ENCODE measurements around the gene MRPL52. TPM values are rescaled to one million over a fixed set of nuclear protein-coding genes. Genes with fewer than 3 reads are reported as not detected.

The MRPL52 gene
- total RNA-seq, 1 experiment from 2014 or later: 89.5 TPM

DNA sequence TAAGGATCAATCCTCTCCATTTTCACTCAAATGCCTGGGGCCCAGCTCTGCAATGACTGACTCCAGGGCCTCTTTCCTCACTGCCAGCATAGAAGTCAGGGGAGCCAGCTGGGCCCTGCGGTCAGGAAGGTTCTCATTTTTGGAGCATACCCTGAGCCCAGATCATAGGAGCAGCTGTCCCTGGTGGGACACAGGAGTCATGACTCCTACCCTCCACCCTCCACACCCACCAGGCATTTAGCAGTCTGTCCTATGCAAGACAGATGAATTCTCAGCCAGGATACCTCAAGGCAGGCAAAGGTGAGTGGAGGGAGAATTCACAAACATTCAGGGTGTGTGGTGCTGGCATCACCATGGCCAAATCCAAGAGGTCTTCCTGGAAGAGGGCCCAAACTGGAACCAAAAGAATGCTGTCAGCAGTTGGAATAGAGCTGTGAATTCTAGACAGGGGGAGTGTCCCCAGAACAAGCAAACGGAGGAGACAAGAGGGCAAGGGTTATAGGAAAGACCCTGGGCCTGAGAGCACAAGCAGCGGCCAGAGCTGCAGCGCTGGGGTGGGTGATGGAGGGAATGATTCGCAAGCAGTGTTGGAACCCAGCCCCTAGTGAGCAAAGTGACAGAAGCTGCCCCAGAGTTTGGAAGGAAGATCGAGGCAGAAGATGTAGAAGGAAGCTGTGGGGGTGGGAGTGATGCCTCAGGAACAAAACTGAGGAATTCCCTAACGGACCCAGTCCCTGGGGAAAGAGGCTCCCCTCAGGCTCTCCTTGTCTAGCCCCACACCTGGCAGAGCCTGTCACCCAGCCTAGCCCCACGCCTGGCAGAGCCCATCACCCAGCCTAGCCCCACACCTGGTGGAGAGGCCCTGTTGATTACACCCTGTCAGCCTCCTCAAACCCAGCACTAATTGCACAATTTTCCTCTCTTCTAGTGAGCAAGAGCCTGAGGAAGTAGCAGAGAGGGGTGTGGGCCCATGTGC lies 48.9 kb downstream of the MRPL52 start:
- no peak overlapping the region for H3K27ac ChIP-seq (ENCODE audit: low read length)
- no TSS peak for BruUV-seq (replicated peaks)
- intact Hi-C loops (cut with micrococcal nuclease; ENCODE audit: unreplicated experiment): no loop called here
- H3K36me3 ChIP-seq (ENCODE audit: control insufficient read depth, insufficient read depth, low read length): no peaks in the 10 kb centered on the region; the same call in 1 of the 2 replicates
- ChIA-PET CTCF (no interaction called here), POLR2A (no interaction called here)
- no peaks in the 10 kb centered on the region for H3K9me3 ChIP-seq (ENCODE audit: control insufficient read depth, insufficient read depth, low read depth, low read length)
- DNase-seq (ENCODE audit: low read depth, low spot score) (no peak), ATAC-seq (no peak)
- no peak overlapping the region for H3K4me3 ChIP-seq (ENCODE audit: low read depth in 2 of 2, low read length in 2 of 2)
- in situ Hi-C loops (cut with HindIII; ENCODE audit: low pct_unique_long_range_greater_than_20kb, low sequenced_read_pairs): no loop called here
- no peaks in the 10 kb centered on the region for H3K4me1 ChIP-seq (ENCODE audit: control insufficient read depth, insufficient read depth, low read length)
- H3K27me3 ChIP-seq (ENCODE audit: control insufficient read depth, insufficient read depth, low read length): no peaks in the 10 kb centered on the region
- TF ChIP-seq, protein P1, sequence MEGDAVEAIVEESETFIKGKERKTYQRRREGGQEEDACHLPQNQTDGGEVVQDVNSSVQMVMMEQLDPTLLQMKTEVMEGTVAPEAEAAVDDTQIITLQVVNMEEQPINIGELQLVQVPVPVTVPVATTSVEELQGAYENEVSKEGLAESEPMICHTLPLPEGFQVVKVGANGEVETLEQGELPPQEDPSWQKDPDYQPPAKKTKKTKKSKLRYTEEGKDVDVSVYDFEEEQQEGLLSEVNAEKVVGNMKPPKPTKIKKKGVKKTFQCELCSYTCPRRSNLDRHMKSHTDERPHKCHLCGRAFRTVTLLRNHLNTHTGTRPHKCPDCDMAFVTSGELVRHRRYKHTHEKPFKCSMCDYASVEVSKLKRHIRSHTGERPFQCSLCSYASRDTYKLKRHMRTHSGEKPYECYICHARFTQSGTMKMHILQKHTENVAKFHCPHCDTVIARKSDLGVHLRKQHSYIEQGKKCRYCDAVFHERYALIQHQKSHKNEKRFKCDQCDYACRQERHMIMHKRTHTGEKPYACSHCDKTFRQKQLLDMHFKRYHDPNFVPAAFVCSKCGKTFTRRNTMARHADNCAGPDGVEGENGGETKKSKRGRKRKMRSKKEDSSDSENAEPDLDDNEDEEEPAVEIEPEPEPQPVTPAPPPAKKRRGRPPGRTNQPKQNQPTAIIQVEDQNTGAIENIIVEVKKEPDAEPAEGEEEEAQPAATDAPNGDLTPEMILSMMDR (IDR thresholded peaks at IDR 0.05): no peak

DNA sequence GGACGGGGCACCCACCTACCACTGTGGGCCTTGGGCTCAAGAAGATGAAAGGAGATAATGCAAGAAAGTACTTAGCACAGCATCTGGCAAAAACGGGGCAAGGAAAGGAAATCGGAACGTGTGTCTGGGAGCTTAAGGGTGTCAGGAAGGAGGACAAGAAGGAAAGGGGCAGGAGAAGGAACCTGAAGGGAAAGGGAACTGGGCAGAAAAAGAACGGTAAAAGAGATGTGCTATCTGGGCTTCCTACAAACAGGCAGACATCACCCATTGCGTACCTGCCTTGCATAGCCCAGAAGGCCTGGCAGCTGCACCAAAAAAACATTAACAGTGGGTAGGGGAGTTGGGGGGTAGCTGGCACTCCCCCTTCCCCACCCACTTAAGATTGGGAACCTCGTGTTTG lies 52.4 kb downstream of the MRPL52 start:
- in situ Hi-C loops (cut with HindIII; ENCODE audit: low pct_unique_long_range_greater_than_20kb, low sequenced_read_pairs): no loop called here
- Histone ChIP-seq H3K36me3 (ENCODE audit: control insufficient read depth, insufficient read depth, low read length) (no peaks in the 10 kb centered on the region; the same call in 1 of the 2 replicates), H3K27me3 (ENCODE audit: control insufficient read depth, insufficient read depth, low read length) (no peaks in the 10 kb centered on the region), H3K4me1 (ENCODE audit: control insufficient read depth, insufficient read depth, low read length) (no peaks in the 10 kb centered on the region), H3K27ac (ENCODE audit: low read length) (no peak overlapping the region), H3K9me3 (ENCODE audit: control insufficient read depth, insufficient read depth, low read depth, low read length) (no peaks in the 10 kb centered on the region), H3K4me3 (ENCODE audit: low read depth in 2 of 2, low read length in 2 of 2) (no peak overlapping the region)
- POLR2A ChIA-PET: no interaction called here
- TF ChIP-seq SIN3A (IDR thresholded peaks at IDR 0.05; ENCODE audit: borderline replicate concordance, insufficient read depth, low read depth, low read length) (no peak), POLR2AphosphoS5 (IDR thresholded peaks at IDR 0.05; ENCODE audit: low read depth, low read length) (no peak), TCF7L2 (IDR thresholded peaks at IDR 0.05; ENCODE audit: low read depth, low read length) (no peak)
- TF ChIP-seq, protein P2, sequence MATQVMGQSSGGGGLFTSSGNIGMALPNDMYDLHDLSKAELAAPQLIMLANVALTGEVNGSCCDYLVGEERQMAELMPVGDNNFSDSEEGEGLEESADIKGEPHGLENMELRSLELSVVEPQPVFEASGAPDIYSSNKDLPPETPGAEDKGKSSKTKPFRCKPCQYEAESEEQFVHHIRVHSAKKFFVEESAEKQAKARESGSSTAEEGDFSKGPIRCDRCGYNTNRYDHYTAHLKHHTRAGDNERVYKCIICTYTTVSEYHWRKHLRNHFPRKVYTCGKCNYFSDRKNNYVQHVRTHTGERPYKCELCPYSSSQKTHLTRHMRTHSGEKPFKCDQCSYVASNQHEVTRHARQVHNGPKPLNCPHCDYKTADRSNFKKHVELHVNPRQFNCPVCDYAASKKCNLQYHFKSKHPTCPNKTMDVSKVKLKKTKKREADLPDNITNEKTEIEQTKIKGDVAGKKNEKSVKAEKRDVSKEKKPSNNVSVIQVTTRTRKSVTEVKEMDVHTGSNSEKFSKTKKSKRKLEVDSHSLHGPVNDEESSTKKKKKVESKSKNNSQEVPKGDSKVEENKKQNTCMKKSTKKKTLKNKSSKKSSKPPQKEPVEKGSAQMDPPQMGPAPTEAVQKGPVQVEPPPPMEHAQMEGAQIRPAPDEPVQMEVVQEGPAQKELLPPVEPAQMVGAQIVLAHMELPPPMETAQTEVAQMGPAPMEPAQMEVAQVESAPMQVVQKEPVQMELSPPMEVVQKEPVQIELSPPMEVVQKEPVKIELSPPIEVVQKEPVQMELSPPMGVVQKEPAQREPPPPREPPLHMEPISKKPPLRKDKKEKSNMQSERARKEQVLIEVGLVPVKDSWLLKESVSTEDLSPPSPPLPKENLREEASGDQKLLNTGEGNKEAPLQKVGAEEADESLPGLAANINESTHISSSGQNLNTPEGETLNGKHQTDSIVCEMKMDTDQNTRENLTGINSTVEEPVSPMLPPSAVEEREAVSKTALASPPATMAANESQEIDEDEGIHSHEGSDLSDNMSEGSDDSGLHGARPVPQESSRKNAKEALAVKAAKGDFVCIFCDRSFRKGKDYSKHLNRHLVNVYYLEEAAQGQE (IDR thresholded peaks at IDR 0.05; ENCODE audit: insufficient read depth in 1 of 2, low read depth in 2 of 2, low read length in 1 of 2): no peak
- TF ChIP-seq, protein P1 (IDR thresholded peaks at IDR 0.05): no peak
- intact Hi-C loops (cut with micrococcal nuclease; ENCODE audit: unreplicated experiment): no loop called here
- ATAC-seq (no peak), DNase-seq (ENCODE audit: low read depth, low spot score) (no peak)
- no TSS peak for BruUV-seq (replicated peaks)
- CTCF ChIA-PET: no interaction called here
